Stimulated activated CD4-positive, alpha-beta T cell treated with anti-CD3 and anti-CD28 coated beads, TNF-alpha, amount 100 ng/mL, for 24 hours (primary cell): Measurements from ENCODE around the gene THADA.
"Not testable (repeated sequence)": the region's sequence is repeated elsewhere in the genome, so short reads cannot be mapped to it uniquely, and the experiment has no call there.

Source experiments
- DNase-seq, 3 experiments: peaks; one replicate each; pipeline ENCODE4 v3.0.0-alpha.2; 2020; ENCODE audit warnings: low read depth in 3 of 3

The THADA gene

DNA sequence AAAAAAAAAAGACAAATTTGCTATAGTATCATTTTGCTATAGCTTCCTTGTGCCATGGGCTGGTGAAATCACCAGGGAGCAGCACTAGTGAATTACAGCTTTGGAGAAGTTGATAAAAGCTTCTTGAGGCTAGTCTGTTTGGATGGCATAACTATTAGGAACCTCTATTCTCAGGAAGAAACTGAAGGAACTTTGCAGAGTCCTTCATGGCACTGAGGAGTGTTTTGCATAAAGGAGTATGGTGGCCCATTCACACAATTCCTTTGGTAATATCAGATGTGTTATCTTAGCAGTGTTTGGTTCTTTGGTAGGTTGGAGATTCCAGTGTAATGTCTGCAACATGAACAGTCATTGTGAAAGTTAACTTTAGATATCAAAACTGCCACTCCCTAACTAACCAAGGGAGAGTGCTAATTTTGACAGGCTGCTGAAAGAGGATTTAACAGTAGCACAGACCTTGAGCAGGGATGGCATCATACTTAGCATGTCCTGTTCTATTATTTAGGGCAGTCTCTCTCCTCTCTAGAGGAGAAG, 292.8 kb downstream of the THADA start:
- no peak for DNase-seq

DNA sequence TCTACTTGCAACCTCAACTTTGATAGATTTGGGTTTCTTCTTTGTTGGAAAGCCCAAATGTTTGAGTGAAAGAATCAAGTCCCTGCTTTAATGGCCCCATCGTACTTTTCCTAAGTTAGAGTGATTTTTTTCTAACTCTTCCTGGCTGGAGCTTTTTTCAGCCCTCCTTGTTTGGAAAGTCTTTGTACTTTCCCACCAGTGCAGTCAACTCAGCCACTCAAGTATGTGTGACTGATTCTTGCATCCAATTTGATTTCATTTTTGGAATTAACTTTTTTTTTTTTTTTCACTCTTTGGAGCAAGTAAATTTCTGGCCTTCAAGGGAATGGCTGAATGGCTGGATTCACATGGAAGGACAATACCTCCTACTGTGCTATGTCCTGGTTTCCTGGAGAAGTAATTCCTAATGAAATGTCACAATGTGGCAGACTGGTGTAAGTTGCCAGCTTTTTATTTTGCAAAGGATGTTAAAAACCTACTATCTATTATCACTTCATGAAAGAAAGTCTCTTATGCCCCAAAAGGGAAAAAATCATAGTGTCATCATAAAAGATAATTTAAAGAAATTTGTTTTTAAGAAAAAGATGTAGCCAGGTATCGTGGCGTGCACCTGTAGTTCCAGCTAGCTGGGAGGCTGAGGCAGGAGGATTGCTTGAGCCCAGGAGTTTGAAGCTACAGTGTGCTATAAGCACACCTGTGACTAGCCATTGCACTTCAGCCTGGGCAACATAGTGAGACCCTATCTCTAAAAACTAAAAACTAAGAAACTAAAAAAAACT, 293.5 kb downstream of the THADA start:
- DNase-seq: no peak

DNA sequence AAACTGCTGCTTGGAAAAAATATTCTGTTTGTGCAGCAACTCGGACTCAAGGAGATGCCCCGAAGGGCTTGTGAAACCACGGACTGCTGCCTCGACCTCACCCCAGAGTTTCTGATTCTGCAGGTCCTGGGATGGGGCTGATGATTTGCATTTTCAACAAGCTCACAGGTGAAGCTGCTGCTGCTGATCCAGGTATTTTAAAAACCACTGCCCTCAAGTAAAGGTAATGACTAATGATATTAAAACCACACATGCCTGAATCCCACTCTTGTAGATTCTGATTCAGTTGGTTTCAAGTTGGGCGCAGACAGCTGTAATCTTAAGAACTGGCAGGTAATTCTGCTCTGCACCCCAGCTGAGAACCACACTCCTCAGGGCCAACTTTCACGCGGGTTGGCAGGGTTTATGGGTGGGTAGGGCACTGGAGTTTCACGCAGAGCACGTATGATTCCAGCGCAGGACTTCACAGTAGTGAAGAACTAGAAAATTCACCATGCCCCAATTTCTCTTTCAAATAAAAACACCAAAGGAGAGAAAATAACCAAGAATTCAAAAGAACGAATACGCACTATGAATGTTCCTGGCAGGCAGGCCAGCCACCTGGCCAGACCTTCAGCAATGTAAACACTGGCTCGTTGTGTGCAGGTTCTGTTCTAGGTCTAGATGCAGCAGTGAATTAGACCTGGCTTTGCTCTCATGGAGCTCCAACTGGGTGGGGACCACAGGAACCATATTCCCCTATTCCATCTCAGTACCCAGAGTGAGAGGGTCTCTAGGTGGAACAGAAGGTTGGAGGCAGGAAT, 294.9 kb downstream of the THADA start:
- no peak for DNase-seq

DNA sequence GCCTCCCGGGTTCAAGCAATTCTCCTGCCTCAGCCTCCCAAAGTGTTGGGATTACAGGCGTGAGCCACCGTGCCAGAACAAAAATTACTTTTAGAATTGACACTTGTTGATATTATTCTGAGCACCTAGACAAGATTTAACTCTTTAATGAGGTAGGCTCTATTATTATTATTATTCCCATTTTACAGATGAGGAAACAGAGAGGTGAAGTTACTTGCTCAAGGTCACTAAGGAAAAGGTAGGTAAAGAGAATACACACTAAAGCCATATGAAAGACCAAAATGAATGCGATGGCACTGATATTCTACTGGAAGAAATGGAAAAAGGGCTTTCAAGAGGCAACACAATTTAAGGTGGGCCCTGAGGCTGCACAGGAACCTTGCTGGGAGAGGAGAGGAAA, 295.6 kb downstream of the THADA start:
- DNase-seq: no peak

DNA sequence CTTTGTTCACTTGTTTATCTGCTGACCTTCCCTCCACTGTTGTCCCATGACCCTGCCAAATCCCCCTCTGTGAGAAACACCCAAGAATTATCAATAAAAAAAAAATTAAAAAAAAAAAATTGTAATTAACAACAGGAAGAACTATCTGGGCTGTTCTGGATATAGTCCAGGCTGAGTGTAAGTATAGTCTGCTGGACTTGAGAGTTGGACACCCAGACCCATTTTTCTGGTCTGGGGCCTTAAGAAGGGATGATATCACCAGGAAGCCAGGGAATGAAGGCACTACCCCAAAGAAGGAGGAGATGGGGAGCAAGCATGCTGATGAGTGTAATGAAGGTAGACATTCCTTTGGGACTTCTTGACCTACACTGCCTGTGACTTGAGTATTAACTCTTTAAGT, 297.3 kb downstream of the THADA start:
- no peak for DNase-seq

DNA sequence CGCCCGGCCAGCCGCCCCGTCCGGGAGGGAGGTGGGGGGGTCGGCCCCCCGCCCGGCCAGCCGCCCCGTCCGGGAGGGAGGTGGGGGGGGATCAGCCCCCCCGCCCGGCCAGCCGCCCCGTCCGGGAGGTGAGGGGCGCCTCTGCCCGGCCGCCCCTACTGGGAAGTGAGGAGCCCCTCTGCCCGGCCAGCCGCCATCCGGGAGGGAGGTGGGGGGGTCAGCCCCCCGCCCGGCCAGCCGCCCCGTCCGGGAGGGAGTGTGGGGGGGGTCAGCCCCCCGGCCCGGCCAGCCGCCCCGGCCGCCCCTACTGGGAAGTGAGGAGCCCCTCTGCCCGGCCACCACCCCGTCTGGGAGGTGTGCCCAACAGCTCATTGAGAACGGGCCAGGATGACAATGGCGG, 298.1 kb downstream of the THADA start:
- not testable (repeated sequence) for DNase-seq

DNA sequence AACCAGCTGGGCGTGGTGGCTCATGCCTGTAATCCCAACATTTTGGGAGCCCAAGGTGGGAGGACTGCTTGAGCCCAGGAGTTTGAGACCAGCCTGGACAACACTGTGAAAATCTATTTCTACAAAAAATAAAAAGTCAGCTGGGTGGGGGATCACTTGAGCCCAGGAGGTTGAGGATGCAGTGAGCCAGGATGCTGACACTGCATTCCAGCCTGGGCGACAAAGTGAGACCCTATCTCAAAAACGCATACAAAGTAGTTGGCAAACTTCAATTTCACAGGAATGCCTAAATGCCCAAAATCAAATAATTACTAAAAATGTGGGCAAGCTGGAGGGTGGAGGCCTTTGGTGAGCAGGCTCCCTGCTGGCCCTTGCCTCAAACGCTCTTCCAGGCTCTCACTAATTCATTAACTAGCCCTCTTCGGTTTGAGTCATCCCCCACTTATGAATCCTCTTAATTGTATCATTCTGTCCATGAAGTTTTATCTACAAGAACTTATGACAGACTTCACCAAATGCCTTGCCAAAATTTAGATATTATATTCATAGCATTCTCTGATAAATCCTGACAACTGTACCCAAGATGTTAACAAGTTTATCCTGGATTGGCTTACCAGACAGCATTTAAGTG, 300.8 kb downstream of the THADA start:
- DNase-seq: no peak

DNA sequence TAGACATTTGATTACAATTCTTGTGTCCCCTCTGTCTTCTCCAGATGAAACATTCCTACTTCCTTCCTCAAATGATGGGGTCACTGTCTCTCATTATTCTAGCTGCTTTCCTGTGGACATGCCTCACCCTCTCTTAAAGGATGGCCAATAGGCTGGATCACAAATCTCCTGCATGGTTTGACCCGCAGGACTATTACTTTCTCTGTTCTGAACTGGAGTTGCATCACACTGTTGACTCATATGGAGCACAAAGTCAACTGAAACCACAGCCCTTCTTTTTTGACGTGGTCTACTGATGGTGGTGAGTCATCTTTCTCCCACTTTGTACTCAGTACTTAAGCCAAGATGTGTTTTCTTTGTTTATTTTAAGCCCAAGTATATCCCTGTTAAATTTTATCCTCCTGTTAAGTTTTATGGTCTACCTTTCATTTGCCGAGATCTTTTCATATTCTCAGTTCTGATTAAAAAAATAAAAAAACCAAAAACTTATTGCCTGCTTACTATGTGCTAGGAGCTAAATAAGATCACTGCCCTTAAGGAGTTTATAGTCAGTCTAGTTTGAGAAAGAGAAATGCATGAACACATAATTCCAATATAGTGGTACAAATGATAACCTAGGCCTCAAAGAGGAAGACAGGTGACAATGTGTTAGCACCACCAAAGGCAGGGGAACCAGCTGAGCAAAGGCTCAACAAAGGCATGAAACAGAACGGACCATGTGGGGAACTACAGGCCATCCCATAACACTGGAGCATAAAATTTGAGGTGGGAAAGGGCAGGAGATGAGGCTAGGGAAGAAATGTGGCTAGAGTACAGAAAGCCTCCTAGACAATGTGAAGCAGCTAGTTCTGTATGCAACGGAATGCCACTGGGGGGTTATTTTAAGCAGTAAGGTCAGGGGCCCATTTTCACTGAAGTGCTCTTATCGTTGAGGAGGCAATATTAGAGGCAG, 301.8 kb downstream of the THADA start:
- peak in 2 of 3 experiments; percentile 6 to 21 for DNase-seq

DNA sequence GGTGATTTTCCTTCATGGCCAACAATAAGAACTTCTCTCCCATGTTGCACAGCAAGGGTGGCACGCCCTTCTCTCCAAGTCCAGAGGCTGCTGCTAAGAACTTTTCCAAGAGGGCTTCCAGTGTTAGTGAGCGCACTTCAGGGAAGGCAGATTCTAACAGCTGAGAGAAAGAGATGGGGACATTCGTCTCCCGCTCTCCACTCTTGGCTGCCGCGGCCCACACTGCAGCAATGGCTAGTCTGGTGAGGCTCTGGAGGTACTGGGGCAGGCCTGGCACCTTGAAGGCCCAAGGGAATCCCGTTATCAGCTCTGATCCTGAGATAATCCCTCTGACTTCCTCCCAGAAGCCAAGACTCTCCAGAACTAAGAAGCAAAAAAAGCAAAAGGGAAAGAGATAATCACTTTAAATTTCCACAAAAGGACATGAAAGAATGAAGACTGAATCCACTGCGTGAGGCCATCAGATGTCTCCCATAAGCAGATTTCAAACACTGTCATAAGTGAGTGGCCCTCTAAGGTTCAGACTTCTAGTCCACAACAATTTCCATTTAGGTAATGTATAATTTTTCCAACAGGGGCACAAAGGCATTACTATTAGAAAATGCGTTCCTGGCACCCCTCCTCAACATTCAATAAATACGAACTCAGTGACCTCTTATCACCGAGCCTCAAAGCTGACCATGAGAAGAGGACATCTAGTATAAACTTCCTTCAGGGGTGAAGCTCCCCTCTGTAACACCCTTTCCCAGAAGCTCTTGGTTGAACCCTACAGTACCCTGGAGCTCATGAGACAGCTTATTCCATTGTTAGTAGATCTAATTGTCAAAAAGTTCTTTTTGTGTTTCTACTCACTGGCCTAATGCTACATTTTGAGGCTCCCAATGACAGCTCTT, 302.7 kb downstream of the THADA start:
- DNase-seq: no peak

DNA sequence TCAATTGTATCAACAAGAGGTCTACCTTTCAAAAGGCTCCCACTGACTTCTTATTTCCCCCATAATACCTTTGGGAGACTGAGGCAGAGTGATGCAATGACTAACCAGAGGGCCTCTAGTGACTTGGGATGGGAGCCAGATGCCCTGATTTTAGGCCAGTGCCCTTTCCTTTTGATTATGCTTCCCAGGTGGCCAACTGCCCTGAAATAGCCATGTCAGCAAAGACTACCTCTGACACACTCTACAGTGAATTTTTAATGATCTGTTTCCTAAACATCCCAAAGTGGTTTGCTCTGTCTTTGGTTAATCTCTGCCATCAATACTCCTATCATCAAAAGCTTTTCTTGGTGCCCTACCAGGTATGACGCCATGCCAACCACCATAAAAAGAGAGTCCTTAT, 303.5 kb downstream of the THADA start:
- no peak for DNase-seq

DNA sequence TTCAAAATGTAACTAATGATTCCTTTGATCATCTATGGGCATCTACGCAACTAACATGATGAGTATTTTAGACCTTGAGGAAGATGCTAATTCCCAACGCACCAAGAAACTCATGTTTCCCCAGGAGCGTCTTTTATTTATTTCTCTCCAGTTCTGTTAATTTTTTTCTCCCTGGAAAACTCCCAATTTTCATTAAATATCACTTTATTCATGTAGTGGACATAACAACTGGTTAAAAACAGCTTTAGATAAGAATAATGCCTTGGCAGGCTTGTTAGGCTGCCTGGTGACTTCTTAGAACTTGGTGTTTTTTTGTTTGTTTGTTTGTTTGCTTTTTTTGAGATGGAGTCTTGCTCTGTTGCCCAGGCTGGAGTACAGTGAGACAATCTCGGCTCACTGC, 306.5 kb downstream of the THADA start:
- DNase-seq: no peak

DNA sequence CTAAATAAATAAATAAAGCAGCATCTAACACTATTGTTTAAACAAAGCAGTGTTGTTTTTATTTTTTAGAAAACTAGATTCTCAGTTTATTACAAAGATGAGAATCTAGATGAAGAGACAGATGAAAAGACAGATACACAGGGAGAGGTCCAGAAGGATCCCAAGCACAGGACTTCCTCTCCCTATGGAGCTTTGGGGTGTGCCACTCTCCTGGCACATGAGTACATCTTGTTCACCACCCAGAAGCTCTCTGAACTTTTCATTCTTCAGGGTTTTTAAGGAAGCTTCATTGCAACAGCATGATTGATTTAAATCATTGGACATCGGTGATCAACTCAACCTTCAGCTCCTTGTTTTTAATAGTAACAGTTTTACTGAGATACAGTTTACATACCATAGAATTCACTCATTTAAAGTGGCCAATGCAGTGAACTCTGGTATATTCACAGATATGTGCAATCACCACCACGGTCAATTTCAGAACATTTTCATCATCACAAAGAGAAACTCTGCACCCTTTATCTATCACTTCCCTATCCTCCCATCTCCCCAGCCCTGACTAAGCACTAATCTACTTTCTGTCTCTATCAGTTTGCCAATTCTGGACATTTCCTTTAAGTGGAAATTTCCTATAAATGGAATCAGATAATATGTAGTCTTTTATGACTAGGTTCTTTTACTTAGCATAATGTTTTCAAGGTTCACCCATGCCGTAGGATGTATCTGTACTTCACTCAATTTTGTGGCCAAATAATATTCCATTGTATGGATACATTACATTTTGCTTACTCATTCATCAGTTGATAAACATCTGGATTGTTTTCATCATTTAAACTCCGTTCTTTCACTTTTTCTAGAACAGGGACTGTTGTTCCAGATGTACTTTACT, 307.2 kb downstream of the THADA start:
- DNase-seq: no peak

DNA sequence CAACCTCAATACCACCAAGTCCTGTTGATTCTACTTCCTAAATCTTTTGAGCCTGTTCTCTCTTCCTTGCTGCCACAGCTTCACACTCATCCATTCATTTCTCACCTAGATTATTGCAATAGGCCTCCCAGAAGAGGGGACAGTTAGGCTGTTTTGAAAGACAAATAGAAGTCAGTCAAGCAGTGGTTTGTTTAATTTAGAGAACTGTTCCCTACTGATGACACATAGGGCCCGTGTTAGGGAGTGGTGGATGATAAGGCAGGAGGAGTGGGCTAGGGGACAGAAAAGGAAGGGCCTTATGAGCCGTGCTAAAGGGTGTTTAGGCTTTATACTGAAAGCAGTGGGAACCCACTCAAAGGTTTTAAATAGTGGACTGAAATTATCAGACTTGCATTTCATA, 309.9 kb downstream of the THADA start:
- no peak for DNase-seq

DNA sequence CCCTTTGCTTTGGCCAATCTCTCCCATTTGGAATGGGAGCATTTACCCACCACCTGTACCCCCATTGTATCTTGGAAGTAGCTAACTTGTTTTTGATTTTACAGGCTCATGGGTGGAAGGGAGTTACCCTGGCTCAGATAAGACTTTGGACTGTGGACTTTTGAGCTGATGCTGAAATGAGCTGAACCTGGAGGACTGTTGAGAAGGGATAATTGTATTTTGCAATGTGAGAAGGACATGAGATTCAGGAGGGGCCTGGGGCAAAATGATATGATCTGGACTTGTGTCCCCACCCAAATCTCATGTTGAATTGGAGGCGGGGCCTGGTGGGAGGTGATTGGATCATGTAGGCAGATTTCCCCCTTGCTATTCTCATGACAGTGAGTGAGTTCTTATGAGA, 310.9 kb downstream of the THADA start:
- no peak for DNase-seq

DNA sequence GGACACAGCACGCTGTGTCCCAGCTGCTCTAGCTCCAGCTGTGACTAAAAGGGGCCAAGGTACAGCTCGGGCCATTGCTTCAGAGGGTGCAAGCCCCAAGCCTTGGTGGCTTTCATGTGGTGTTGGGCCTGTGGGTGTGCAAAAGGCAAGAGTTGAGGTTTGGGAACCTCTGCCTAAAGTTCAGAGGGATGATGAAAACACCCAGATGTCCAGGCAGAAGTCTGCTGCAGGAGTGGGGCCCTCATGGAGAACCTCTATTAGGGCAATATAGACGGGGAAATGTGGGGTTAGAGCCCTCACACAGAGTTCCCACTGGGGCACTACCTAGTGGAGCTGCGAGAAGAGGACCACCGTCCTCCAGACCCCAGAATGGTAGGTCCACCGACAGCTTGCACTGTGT, 311.5 kb downstream of the THADA start:
- not testable (repeated sequence) for DNase-seq

DNA sequence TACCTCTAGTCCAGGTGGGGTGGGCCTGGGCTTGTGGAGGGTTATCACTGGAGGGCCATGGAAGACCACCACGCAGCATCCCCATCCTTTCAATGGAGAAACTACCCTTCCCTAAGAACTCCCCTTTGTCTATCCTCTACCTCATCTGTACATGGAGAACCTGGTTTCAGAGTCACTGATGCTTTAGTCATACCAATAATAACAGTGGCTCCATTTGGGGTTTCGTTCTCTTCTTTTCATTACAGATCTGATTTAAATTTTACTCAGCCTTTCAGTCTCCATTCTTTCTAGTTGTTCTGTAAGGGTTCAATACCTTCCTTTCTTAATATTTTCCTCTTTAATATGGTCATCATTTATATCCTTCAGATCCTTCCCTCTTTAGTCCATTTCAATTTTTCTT, 314.8 kb downstream of the THADA start:
- DNase-seq: no peak

DNA sequence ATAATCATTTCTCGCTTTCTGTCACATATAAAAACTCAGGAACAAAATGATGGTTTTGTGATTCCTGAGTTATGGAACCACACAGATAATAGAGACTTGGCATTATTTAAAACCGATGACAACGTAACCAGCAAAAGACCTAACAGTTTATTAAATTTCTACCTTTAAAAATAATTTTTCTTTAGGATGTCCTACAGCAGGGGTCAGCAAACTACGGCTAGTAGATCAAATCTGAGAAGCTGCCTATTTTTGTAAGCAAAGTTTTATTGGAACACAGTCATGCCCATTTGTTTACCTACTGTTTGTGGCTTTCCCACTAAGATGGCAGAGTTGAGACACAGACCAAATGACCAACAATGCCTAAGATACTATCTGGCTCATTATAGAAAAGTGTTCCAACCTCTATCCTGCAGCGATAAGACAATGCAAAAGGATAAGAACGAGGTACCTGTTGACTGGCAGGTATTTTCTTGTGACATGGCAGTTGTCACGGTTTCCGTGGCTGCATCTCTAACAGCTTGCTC, 316.5 kb downstream of the THADA start:
- DNase-seq: no peak

DNA sequence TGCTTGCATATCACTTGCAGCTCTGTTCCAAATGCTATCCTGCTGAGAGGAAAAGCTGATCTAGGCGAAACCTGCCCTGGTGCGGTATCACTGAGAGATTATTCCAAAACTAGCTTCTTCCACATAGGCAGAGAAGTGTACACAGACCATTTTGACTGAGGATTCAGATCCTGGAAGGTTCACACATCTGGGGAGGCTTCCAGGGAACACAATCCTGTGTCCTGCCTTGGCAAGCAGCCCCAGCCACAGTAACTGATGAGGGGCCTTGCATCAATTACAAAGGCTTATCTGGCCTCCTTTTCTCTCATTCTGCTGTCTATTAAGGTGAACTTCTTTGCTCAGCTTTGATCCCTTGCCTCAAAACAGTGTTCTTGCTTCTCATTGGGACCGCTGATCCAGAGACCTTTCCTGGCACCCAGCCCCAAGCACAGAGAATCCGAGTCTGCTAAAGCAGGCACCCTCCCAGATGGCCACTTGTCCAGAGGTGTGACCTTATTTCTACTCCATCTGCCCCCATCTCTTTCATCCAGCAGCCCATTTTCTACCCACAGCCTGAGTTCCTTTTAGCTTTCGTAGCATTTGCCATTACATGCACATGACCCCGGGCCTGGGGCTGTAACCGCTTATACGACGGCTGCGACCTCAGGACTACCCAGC, 317.1 kb downstream of the THADA start:
- no peak for DNase-seq
